GM19025 (cell line): ENCODE results near the gene ERVK3-1.
A peak's percentile ranks its signal among the peaks of the same experiment; 100 is the strongest.

ENCODE experiments used
- ATAC-seq: cut with Tn5 transposase; IDR thresholded peaks from one replicate; pipeline ENCODE4 v1.9.1; 2021; ENCODE audit warnings: mild to moderate bottlenecking, low read depth, moderate library complexity; ENCODE audit not compliant: unreplicated experiment

The ERVK3-1 gene

DNA sequence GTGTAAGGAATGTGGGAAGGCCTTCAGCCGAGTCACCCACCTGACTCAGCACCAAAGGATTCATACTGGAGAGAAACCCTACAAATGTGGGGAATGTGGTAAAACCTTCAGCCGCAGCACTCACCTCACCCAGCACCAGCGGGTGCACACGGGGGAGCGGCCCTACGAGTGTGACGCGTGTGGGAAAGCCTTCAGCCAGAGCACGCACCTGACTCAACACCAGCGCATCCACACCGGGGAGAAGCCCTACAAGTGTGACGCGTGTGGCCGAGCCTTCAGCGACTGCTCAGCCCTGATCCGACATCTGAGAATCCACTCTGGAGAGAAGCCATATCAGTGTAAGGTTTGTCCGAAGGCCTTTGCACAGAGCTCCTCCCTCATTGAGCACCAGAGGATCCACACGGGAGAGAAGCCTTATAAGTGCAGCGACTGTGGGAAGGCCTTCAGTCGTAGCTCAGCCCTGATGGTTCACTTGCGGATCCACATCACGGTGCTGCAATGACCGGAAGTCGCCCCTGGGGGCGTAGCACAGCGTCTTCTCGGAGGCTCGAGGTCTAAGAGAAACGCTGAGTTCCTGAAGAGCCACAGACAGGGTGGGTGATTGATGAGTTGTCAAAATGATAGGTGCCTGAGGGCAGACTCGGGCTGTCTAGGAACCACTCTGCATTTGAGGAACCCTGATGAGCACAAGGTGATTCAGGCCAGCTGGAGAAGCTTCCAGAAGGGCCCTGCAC lies 33.8 kb downstream of the ERVK3-1 start:
- ATAC-seq = no peak

DNA sequence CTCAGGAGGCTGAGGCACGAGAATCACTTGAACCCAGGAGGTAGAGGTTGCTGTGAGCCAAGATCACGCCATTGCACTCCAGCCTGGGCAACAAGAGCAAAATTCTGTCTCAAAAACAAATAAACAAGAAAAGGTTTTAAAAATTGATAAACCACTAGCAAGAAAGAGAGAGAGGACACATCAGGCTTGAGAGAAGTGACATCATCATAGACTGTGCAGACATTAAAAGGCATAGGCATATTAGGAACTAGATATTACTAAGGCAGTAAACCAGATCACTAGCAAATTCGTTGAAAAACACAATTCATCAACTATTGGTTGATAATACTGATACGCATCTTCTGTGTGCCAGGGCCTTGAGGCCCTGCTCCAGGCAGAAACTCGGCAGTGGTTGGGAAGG lies 40.4 kb downstream of the ERVK3-1 start:
- no peak for ATAC-seq

DNA sequence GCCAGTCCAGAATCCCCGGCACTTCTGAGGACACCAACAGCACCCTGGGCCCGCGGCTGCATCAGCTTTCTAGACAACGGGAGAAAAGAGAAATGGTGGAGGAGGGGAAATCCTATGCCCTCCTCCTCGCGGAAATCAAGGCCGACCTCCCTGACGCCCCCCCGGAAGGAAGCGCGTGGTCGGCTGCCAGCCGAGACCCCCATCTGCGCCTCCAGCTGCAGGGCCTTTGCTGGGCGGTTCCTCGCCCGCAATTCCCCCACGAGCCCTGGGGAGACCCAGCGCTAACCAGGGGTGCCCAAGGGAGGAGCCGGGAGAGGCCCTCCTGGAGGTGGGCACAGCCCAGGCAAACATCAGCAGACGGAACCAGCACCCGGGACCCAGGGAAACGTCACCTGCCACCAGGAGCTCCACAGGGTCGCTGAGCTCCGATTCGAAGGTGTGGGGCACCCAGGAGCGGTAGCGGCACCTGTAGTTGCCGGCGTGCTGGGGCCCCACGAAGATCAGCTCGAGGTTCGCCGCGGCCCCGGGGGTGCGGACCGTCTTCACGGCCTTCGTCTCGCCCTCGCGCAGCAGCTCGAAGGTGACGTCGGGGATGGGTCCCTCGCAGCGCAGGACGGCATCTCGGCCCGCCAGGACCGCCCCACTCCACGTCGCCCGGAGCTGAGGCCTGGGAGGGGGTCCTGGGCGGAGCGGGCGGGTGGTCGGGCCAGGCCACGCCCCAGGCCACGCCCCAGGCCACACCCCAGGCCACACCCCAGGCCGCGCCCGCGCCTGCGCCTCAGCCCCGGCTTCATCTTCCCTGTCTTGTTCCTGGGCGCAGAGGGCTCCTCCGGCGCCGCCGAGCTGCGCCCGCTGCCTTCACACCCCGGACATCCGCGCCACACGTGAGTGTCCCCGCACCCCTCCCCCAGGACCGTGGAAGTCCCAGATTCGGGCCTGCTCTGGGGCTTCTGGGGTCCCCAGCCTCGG lies 42.1 kb downstream of the ERVK3-1 start:
- ATAC-seq = peak; percentile 90

DNA sequence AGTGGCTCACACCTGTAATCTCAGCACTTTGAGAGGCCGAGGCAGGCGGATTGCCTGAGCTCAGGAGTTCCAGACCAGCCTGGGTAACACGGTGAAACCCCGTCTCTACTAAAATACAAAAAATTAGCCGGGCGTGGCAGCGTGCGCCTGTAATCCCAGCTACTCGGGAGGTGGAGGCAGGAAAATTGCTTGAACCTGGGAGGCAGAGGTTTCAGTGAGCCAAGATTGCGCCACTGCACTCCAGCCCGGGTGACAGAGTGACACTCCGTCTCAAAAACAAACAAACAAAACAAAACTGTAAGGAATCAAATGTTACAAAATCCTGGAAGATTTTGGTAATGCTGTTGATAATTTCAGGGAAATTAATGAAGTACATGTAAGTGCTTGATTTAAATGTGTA lies 42.9 kb downstream of the ERVK3-1 start:
- peak; percentile 4 for ATAC-seq

DNA sequence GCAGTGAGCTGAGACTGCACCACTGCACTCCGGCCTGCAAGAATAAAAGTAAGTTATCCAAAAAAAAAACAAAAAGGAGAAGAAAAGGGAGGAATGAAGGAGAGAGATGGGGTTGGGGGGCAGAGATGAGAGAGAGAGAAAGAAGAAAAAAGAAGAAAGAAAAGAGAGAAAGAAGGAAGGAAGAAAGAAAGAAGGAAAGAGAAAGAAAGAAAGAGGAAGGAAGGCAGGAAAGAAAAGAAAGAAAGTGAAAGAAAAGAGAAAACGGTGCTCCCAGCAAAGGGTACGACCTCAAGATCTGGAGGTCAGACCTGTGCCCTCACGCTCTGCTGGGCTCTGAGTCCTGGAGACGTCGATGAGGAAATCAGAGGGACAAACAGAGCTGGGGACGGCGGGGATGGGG lies 44.4 kb downstream of the ERVK3-1 start:
- ATAC-seq = no peak

DNA sequence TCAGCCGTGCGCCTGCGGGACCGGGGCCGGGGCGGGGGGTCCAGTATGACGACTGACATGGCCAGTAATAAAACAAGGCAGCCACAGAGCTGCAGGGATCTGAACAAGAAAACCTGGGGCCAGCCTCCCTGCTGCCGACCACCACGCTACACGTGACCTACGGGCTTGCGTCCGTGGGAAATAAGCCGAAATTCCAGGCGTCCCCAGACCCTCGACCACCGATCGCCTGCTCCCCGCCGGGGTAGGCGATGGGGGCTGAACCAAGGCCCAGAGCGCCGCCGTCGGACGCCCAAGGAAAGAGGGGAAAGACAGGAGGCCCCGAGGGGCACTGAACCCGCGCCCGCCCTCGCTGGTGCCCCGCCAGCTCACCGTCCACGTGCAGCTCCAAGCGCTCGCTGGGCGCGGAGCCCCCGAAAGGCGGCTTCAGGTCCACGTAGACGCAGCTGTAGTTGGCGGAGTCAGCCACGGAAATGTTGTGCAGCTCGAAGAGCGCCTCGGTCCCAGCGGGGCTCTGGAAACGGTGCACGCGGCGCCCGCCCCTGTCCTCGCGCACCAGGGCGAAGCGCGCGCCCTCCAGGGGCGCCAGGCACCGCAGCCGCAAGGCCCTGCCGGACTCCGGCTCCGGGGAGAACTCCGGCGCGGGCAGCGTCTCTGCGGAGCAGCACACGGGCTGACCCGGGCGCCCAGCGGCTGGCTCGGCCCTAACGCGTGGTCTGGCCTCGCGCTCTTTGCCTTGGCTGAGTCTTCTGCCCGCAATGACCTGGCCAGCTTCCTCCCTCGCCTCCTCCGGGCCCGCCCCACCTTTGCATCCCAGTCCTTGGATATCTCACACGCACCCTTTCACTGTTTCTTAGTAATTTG lies 45.1 kb downstream of the ERVK3-1 start:
- ATAC-seq = no peak

DNA sequence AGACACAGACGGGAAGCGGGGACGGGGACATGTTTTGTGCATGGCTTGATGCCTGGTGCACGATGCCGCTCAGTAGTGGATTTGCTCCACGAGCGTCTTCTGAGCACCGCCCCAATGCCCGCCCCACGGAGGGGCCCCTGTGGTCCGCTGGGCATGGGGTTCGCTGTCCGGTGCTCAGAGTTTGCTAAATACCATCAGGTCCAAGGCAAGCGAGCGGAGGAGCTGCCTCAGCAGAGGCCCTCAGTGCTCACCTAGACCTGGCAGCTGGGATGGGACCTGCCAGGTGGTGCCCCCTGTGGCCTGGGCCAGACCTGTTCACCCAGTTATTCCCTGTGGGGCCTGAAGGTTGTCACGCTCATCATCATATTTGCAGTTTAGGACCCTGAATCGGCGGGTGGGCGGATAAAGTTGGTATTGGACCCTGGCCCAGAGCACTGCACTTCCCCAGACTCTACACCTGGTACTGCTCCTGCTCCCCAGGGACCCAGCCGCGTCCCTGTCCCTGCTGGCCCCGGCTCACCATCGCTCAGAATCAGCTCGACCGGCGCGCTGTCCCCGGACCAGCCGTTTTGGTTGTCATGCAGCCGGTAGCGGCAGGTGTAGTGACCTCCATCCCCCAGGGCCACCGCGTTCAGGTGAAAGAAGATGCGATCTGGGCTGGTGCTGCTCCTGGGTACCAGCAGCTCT lies 45.8 kb downstream of the ERVK3-1 start:
- no peak for ATAC-seq

DNA sequence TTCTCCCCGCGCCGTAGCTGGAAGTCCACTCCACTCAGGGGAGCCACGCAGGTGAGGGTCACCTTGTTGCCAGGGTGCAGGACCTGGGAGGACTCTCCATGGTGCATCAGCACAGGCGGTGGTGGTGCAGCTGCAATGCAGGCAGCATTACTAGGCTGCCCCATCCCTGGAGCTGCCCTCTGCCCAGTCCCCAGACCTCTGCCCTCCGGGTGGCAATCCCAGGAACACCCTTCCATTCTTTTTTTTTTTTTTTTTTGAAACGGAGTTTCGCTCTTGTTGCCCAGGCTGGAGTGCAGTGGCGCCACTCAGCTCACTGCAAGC lies 46.3 kb downstream of the ERVK3-1 start:
- no peak for ATAC-seq

DNA sequence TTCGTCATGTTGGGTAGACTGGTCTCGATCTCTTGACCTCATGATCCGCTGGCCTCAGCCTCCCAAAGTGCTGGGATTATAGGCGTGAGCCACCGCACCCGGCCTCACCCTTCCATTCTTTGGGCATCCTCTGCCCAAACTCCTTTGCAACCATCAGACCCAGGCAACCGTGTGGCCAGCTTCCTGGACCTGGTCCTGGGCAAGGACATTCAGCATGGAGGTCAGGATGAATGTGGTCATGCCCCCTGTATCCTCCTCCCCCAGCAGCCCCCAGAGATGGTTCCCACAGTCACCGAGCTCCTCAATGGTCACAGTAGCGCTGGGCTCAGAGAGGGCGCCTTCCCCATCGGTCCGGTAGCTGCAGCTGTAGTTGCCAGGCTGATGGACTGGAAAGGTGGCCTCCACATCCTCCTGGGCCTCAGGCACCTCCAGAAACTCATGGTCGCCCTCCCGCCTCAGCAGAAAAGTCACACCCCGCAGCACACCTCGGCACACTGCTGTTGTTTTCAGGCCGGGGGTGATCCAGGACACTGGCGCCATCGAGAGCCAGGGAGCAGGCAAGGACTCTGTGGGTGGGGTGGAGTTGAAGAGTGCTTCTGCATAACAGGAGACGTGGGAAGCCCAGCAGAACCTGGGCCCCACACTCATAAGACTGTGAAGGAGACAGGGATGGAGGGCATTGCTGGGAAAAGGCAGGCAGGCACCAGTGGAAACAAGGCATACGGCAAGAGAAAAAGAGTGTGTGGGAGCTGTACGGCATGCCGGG lies 47.0 kb downstream of the ERVK3-1 start:
- no peak for ATAC-seq

DNA sequence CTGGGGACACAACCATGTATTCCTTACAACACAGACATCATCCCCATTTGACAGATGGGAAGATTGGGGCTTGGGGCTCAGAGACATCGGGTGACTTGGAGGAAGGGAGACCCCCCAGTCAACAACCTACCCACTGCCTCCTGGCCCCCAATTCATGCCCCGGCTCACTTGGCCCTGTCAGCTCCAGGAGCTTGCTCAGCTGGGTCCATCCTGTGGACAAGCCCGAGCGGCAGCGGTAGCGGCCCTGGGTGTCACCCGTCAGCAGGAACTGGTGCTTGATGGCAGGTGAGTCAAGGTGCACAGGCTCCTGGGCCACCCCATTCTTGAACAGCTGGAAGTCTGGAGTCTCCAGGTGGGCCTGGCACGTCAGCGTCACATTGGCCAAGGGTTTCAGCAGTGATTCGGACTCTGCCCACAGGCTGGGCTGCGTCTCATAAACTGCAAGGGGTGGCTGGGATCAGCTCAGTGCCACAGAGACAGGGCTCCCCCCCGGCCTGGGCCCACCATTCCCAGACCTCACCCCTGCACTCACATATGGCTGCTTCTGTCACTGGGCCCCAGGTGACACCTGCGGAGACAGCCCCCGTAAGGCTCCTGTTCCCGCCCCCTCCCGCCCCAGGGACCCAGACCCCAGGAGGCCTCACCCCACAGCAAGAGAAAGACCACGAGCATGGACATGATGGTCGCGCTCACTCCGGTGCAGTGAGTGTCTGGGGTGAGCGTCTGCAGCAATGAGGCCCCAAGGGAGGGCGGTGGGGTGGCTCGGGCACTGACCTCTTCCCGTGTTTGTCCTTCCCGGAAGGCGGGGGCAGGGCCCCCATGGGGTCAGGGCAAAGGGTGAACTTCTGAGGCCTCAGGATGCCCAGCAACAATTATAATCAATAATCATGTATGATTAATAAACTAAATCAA lies 47.8 kb downstream of the ERVK3-1 start, which contains the start of gene A1BG:
Gene A1BG, minus strand, starts transcription at position 733 of the 912 bp plus-strand sequence. Its CDS starts 55 bp downstream, at position 678.
- no peak for ATAC-seq

DNA sequence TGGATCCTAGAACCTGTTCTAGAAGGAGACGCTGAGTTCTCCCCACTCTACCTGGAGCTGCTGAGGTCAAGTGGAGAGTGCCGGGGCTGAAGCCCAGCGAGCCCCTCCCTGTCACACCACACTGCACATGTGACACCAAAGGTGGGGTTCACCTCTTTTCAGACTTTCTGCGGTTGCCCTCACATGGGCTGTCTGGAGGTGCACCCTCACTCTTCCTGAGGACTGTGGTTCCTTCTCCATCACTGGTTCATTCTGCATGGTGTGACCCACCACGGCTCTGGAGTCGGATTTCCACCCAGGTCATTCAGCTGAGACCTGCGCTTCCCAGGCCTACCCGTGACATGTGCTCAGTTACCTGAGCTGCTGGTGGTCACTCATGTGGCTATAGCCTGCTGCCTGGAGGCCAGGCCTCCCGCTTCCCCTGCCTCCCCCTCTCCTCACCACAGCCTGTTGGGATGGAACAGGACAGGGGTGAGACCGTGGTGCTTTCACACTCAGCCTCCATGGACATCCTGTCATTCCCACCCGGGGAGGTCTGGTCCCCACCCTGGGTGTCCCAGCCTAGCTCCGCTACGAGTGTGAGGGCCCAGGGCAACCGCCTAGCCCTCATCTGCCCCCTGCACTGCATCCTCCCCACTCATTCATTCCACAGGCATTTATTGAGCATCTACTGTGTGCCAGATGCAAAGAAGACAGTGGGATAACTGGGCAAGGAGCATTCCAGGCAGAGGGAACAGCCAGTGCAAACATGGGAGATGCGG lies 48.7 kb downstream of the ERVK3-1 start:
- ATAC-seq = no peak

DNA sequence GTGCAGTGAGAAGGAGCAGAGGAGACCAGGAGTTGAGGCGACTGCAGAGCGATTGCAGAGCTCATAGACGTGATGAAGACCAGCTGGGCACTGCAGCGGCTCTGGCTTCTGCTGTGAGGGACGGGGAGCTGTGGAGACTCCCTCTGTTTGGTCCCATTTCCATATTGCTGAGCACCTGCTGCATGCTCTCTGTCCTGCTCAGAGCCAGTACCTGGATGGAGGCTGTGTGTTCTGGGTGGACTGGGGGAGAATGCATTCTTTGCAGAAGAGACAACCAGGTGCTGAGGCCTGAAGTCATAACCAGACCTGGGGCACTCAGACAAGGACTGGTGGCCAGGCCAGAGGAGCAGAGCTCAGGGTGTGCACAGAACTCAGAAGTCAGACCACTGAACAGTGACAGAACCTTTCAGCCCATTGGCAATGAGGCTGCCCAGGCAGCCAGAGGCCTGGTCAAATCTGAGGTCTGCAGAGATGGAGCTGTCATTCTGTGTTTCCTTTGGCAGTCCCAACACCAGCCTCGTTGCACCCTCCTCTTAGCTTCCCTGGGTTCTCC lies 49.4 kb downstream of the ERVK3-1 start:
- ATAC-seq = no peak

DNA sequence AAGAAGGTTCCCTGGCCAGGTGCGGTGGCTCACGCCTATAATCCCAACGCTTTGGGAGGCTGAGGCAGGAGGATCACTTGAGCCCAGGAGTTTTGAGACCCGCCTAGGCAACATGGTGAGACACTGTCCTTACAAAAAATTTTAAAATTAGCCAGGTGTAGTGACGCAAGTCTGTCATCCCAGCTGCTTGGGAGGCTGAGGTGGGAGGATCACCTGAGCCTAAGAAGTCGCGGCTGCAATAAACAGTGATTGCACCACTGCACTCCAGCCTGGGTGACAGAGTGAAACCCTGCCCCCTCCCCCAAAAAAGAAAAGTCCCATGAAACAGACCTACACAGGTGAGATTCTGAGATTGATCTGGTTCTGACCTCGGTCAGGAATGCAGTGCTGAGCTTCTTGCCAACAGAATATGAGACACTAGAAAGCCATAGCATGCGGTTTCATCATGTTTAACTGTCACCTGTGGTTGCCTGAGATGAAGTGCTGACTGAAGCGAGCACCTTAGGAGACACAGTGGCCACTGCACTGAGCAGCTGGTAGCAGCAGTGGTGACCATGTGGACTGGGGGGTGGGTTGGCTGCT lies 50.1 kb downstream of the ERVK3-1 start:
- ATAC-seq = no peak

DNA sequence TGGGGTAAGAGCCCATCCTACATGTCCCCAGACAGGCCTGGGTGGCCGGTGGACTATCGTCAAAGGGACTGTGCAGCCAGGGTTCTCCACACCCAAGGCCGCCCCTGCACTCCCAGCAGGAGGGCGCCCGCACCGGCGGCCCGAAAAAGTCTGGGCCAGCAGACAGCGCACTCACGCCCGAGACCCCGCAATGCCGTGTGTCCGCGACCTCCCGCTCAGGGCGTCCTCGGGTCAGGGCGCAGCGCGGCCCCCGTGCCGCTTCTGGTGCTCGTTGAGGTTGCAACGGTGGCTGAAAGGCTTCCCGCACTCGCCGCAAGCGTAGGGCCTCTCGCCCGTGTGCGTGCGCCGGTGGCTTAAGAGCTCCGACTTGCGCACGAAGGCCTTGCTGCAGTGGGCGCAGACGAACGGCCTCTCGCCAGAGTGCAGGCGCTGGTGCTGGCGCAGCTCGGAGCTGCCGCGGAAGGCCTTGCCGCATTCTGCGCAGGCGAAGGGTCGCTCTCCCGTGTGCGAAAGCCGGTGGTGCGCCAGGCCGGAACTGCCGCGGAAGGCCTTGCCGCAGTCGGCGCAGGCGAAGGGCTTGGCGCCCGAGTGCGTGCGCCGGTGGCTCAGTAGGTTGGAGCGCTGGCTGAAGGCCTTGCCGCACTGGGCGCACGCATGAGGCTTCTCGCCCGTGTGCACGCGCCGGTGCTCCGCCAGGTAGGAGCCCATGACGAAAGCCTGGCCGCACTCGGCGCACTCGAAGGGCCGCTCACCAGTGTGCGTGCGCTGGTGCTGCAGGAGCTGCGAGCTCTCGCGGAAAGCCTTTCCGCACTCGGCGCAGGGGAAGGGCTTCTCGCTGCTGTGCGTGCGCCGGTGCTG lies 51.0 kb downstream of the ERVK3-1 start:
- no peak for ATAC-seq

DNA sequence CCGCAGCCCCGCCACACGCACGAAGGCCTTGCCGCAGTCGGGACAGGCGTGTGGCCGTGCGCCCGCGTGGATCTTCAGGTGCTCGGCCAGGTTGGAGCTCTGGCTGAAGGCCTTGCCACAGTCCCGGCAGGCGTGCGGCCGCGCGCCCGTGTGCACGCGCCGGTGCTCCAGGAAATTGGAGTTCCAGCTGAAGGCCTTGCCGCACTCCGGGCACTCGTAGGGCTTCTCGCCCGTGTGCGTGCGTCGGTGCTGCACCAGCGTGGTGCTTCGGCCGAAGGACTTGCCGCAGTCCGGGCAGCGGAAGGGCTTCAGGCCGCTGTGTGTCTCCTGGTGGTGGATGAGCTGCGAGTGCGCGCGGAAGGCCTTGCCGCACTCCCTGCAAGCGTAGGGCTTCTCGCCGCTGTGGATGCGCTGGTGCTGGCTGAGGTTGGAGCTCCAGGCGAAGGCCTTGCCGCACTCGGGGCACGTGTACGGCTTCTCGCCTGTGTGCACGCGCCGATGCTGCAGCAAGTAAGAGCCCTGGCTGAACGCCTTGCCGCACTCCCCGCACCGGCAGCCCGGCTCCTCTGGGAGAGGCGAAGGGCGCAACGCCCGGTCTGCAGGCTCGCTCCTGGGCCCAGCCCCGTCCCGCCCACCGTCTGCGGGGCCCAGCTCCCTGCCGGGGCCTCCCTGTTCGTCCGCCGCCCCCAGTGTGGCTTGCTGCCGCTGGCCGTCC lies 51.7 kb downstream of the ERVK3-1 start:
- no peak for ATAC-seq
